OCI-LY7 (cell line): Measurements from ENCODE around the gene MT3.

ENCODE experiments used
- CTCF ChIP-seq: fragments of 200-600 bp; sonication (generic); conservative IDR thresholded peaks from 2 replicates; pipeline ENCODE4 v1.5.1; 2014; ENCODE audit warnings: mild to moderate bottlenecking, antibody characterized with exemption, low read length, moderate library complexity, mixed read lengths
- EZH2phosphoT487 ChIP-seq: fragments of 200-600 bp; sonication (generic); IDR thresholded peaks from 2 replicates; pipeline ENCODE4 v1.6.1; 2018; ENCODE audit warnings: low read depth, borderline replicate concordance, mild to moderate bottlenecking, mixed run types, antibody characterized with exemption, low read length, moderate library complexity, mixed read lengths

- no peak for TF ChIP-seq CTCF
- no peak for TF ChIP-seq EZH2phosphoT487
These were observed 47.5 kb downstream of the MT3 start for GRCh38 chr16:56636616-56637413.
